BLaER1 (cell line): Measurements from ENCODE around the gene SPACA7.

ENCODE experiments used
- H3K27ac ChIP-seq: shearing (Covaris generic); formaldehyde crosslinking; 2 replicates; pipeline ENCODE4 v1.8.1; 2022
- H3K27me3 ChIP-seq: shearing (Covaris generic); formaldehyde crosslinking; 2 replicates; pipeline ENCODE4 v1.8.1; 2022
- H3K36me3 ChIP-seq: shearing (Covaris generic); formaldehyde crosslinking; 2 replicates; pipeline ENCODE4 v1.8.1; 2022
- H3K4me1 ChIP-seq: shearing (Covaris generic); formaldehyde crosslinking; 2 replicates; pipeline ENCODE4 v1.8.1; 2022
- H3K4me2 ChIP-seq: shearing (Covaris generic); formaldehyde crosslinking; 2 replicates; pipeline ENCODE4 v1.8.1; 2022
- H3K4me3 ChIP-seq: shearing (Covaris generic); formaldehyde crosslinking; 2 replicates; pipeline ENCODE4 v1.8.1; 2022
- H3K9ac ChIP-seq: shearing (Covaris generic); formaldehyde crosslinking; 2 replicates; pipeline ENCODE4 v1.8.1; 2022
- H3K9me3 ChIP-seq: shearing (Covaris generic); formaldehyde crosslinking; 2 replicates; pipeline ENCODE4 v1.8.1; 2022
- H4K20me1 ChIP-seq: shearing (Covaris generic); formaldehyde crosslinking; 2 replicates; pipeline ENCODE4 v1.8.1; 2022
- Cebpa-rat ChIP-seq: shearing (Covaris generic); IDR thresholded peaks from 2 replicates; pipeline ENCODE4 v1.8.1; 2022

SPACA7 gene

DNA sequence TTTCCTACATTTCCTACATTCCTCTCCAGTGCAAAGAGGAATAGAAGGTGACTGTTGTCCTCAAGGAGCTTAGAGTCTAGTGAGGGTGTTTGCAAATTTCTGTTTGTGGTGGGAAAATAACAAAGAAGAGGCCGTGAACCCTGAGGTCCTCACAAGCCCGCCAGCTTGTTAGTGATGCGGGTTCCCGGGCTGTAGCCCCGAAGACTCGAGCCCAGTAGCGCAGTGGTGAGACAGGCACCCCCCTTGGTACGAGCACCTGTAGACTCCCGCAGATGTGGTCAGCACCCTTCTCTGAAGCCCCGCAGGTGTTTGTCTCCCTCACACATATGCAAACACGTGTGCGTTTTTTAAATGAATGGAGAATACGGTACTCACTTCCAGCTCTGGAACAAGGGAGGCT, 26.5 kb upstream of the SPACA7 start:
- H3K27ac ChIP-seq: no peak overlapping the region
- H3K9me3 ChIP-seq: no peaks in the 10 kb centered on the region
- H3K36me3 ChIP-seq: no peaks in the 10 kb centered on the region
- no peak overlapping the region for H3K4me3 ChIP-seq
- peaks cover 15% of the 10 kb centered on the region; the same call in 1 of the 2 replicates for H3K27me3 ChIP-seq
- H3K4me1 ChIP-seq: peaks cover 9% of the 10 kb centered on the region
- no peak for TF ChIP-seq Cebpa-rat
- no peaks in the 10 kb centered on the region for H4K20me1 ChIP-seq
- no peak overlapping the region for H3K9ac ChIP-seq
- H3K4me2 ChIP-seq: no peak overlapping the region

DNA sequence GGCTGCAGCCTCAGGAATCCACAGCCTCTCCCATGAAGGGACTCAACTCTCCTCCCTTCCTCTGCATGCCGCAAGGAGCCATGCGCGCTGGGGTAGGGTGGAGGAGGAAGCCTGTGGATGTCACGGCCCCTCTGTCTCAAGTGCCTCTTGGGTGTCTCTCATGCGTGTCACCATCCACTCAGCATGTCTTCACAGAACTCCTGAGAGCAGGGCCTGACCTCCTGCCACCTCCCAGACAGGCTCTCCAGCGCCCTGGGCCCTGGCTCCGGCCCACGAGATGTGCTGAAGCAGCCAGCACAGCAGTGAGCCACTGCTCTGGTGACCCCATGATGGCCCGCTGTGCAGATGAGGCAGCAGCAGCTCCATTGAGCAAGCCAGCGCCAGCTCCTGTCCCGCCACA, 25.9 kb upstream of the SPACA7 start:
- no peak overlapping the region for H3K4me2 ChIP-seq
- no peaks in the 10 kb centered on the region for H3K9me3 ChIP-seq
- TF ChIP-seq Cebpa-rat: no peak
- no peak overlapping the region for H3K9ac ChIP-seq
- H3K4me3 ChIP-seq: no peak overlapping the region
- no peaks in the 10 kb centered on the region for H3K36me3 ChIP-seq
- H3K27ac ChIP-seq: no peak overlapping the region
- peaks cover 15% of the 10 kb centered on the region; the same call in 1 of the 2 replicates for H3K27me3 ChIP-seq
- peaks cover 9% of the 10 kb centered on the region for H3K4me1 ChIP-seq
- H4K20me1 ChIP-seq: no peaks in the 10 kb centered on the region

DNA sequence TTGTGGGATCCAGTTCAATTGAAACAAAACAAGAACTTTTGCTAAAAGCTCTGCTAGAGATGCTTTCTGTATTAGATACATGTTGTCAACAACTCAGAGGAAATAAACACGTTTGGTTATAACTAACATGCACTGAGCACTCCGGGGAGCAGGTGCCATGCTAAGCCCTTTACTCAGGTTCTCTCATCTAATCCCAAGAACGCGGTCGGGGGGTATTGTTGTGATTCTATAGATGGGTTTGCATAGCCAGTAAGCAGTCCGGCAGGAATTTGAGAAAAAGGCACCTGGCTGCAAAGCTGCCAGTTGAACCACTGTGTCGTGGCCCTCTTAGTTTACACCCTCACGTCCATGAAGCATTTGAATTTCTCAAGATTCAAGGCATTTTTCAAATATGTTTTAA, 24.3 kb upstream of the SPACA7 start:
- no peak overlapping the region for H3K4me2 ChIP-seq
- H3K9ac ChIP-seq: no peak overlapping the region
- no peaks in the 10 kb centered on the region for H3K36me3 ChIP-seq
- H3K27ac ChIP-seq: no peak overlapping the region
- TF ChIP-seq Cebpa-rat: no peak
- H3K9me3 ChIP-seq: no peaks in the 10 kb centered on the region
- no peaks in the 10 kb centered on the region for H4K20me1 ChIP-seq
- peaks cover 2% of the 10 kb centered on the region; the same call in 1 of the 2 replicates for H3K27me3 ChIP-seq
- H3K4me1 ChIP-seq: no peaks in the 10 kb centered on the region
- H3K4me3 ChIP-seq: no peak overlapping the region

DNA sequence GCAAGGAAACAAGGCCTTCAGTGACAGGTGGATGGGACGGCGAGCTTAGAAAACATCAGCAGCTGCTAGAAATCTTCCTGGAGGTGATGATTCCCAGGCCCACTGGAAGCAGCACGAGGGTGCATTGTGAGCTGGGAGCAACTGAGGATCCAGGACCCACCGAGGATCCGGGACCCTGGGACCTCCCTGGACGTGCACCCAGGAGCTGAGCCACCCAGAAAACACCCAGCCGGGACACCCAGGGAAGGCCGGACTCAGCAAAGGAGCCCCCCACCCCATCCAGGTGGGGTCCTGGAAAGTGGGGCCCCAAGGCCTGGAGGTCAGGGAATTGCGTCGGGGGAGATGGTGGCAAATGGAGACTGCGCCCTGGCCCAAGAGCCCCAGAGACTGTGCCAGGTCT, 22.3 kb upstream of the SPACA7 start:
- Histone ChIP-seq H3K36me3 (no peaks in the 10 kb centered on the region), H3K4me1 (no peaks in the 10 kb centered on the region), H3K27me3 (no peaks in the 10 kb centered on the region), H3K4me2 (no peak overlapping the region), H3K9me3 (no peaks in the 10 kb centered on the region), H4K20me1 (no peaks in the 10 kb centered on the region), H3K4me3 (no peak overlapping the region), H3K9ac (no peak overlapping the region), H3K27ac (no peak overlapping the region)
- TF ChIP-seq Cebpa-rat: no peak

GRCh38 chr13:112354330-112355273, 21.6 kb upstream of the SPACA7 start:
- H3K9me3 ChIP-seq: no peaks in the 10 kb centered on the region
- H3K4me3 ChIP-seq: no peak overlapping the region
- no peaks in the 10 kb centered on the region for H3K4me1 ChIP-seq
- no peaks in the 10 kb centered on the region for H3K36me3 ChIP-seq
- no peak for TF ChIP-seq Cebpa-rat
- H4K20me1 ChIP-seq: no peaks in the 10 kb centered on the region
- no peak overlapping the region for H3K27ac ChIP-seq
- no peak overlapping the region for H3K4me2 ChIP-seq
- H3K27me3 ChIP-seq: no peaks in the 10 kb centered on the region
- no peak overlapping the region for H3K9ac ChIP-seq

DNA sequence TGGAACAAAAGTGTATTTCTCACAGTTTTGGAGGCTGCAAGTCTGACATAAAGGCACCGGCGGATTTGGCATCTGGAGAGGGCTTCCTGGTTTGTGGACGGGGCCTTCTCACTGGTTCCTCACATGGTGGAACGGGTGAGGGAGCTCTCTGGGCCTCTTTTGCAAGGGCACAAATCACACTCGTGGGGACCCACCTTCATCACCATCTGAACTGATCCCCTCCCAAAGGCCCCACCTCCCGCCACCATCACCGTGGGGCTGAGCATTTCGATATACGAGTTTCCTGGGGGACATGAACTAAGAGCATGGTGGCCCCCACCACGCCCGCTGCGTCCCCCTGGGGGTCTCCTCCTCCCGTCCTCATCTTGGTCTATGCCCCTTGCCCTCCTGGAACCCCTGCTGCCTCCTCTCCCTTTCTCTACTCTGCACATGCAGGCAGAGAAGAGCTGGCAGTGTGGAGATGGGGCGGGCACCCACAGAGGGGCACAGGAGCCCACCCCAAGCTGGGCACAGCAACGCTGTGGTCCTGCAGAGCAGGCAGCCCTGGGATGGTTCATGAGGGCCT, 20.8 kb upstream of the SPACA7 start:
- TF ChIP-seq Cebpa-rat: no peak
- H3K27me3 ChIP-seq: no peaks in the 10 kb centered on the region

DNA sequence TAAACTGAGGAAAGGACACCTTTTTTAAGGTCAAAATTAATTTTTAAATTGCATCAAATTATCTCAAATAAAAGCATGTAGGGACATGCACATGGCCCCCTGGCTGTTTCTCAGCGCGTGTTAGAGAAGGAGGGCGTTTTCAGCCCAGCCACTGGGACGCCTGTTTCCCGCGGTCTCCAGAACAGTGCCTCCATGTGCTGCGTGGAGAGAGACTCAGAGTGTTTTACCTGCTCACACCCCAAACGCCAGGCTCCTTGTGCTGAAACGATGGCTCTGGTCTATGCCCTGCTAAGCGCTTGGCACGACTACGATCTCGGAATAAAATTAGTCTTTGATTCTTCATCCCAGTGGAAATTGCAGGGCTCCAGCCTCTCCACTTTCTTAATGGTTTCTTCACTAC, 20.0 kb upstream of the SPACA7 start:
- H3K36me3 ChIP-seq: no peaks in the 10 kb centered on the region
- H3K9me3 ChIP-seq: peaks cover 3% of the 10 kb centered on the region
- H3K27ac ChIP-seq: no peak overlapping the region
- no peak for TF ChIP-seq Cebpa-rat
- H3K27me3 ChIP-seq: no peaks in the 10 kb centered on the region
- no peak overlapping the region for H3K4me3 ChIP-seq
- H3K4me1 ChIP-seq: no peaks in the 10 kb centered on the region
- H3K4me2 ChIP-seq: no peak overlapping the region
- H3K9ac ChIP-seq: no peak overlapping the region
- H4K20me1 ChIP-seq: no peaks in the 10 kb centered on the region

More for the DNA sequence above, 20.8 kb upstream of the SPACA7 start:
- Histone ChIP-seq H3K9me3 (no peaks in the 10 kb centered on the region), H3K4me1 (no peaks in the 10 kb centered on the region), H3K4me3 (no peak overlapping the region), H3K4me2 (no peak overlapping the region), H3K27ac (no peak overlapping the region), H3K36me3 (no peaks in the 10 kb centered on the region), H3K9ac (no peak overlapping the region), H4K20me1 (no peaks in the 10 kb centered on the region)

DNA sequence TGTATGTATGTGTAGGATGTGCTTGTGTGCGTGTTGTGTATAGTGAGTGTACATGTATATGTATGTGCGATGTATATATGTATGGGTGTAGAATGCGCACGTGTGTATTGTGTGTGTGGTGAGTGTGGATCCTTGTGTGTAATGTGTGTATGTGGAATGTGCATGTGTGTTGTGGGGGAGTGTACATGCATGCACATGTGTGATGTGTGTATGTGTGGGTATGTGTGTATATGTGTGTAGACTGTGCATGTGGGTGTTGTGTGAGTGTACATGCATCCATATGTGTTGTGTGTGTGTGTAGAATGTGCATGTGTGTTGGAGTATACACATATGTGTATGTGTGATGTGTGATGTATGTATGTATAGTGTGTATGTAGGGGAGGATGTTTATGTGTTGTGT, 18.0 kb upstream of the SPACA7 start:
- no peaks in the 10 kb centered on the region for H3K4me1 ChIP-seq
- H3K4me2 ChIP-seq: no peak overlapping the region
- no peaks in the 10 kb centered on the region for H3K27me3 ChIP-seq
- no peaks in the 10 kb centered on the region for H4K20me1 ChIP-seq
- H3K36me3 ChIP-seq: no peaks in the 10 kb centered on the region
- H3K9ac ChIP-seq: no peak overlapping the region
- no peak for TF ChIP-seq Cebpa-rat
- no peak overlapping the region for H3K27ac ChIP-seq
- H3K4me3 ChIP-seq: no peak overlapping the region
- peaks cover 11% of the 10 kb centered on the region for H3K9me3 ChIP-seq

DNA sequence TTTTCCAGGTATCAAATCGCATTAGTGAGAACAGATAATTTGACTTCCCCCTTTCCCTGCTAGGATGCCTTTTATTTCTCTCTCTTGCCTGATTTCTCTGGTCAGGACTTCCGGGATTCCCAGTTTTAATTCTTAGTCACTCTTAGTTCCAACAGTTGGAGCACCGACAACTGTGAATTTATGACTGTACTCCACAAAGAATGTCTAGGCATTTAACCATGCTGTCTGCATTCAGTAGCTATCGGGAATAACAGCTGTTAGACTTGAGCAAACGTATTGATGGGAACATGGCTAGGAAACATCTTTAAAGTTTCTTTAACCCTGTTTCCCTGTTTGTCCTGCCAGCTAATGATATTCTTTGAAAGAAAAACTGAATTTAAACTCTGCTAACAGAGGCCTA, 14.1 kb upstream of the SPACA7 start:
- H4K20me1 ChIP-seq: no peaks in the 10 kb centered on the region
- H3K4me1 ChIP-seq: no peaks in the 10 kb centered on the region
- no peak overlapping the region for H3K4me3 ChIP-seq
- no peak overlapping the region for H3K27ac ChIP-seq
- H3K9me3 ChIP-seq: peaks cover 25% of the 10 kb centered on the region
- H3K27me3 ChIP-seq: no peaks in the 10 kb centered on the region
- no peak for TF ChIP-seq Cebpa-rat
- H3K4me2 ChIP-seq: no peak overlapping the region
- H3K36me3 ChIP-seq: no peaks in the 10 kb centered on the region
- H3K9ac ChIP-seq: no peak overlapping the region

- H3K36me3 ChIP-seq: no peaks in the 10 kb centered on the region
- H3K4me1 ChIP-seq: no peaks in the 10 kb centered on the region
- H3K9ac ChIP-seq: no peak overlapping the region
- no peaks in the 10 kb centered on the region for H4K20me1 ChIP-seq
- H3K4me3 ChIP-seq: no peak overlapping the region
- peaks cover 34% of the 10 kb centered on the region for H3K9me3 ChIP-seq
- H3K27me3 ChIP-seq: no peaks in the 10 kb centered on the region
- TF ChIP-seq Cebpa-rat: no peak
- no peak overlapping the region for H3K27ac ChIP-seq
- H3K4me2 ChIP-seq: no peak overlapping the region
Observed at GRCh38 chr13:112363867-112364528, 12.2 kb upstream of the SPACA7 start.
